Activated CD8-positive, alpha-beta memory T cell treated with anti-CD3 and anti-CD28 coated beads for 1 hour (primary cell): ENCODE measurements around the gene DIP2B.
"Not testable (repeated sequence)": the region's sequence is repeated elsewhere in the genome, so short reads cannot be mapped to it uniquely, and the experiment has no call there.

Source experiments
- DNase-seq, 2 donors: peaks; one replicate each; pipeline ENCODE4 v3.0.0-alpha.2; 2020; ENCODE audit warnings: low read depth in 1 of 2; ENCODE audit errors: extremely low read depth in 1 of 2

The DIP2B gene

DNA sequence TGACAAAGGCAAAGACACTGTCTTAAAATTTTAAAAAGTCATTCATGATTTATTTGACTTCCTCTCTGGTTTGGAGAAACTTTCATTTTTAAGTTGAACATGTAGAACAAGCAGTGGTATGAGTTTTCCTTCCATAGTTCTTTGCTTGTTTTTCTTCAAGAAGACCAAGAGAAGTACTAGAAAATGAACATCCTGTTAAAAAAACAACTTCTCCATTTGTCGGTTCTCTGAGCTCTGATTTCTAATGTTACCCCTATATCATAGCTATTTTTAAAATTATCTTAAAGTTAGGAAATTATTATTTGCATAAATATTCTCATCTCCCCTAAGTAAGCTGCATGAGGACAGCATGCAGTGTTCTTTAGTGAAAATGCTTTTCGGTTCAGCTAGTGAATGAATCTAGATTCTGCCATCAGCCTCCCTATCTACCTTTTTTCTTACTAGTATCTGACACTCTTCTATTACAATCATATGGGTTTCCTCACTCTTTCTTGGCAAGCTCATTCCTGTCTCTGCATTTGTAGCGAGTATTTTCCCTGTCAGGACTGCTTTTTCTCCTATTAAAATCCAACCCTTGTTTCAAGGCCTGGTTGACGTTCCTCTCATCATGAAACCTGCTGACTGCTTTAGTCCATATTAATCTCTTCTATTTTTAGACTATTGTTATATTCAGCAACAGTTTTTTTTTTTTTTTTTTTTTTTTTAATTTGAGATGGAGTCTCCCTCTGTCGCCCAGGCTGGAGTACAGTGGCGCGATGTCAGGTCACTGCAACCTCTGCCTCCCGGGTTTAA lies 15.8 kb downstream of the DIP2B start:
- no peak for DNase-seq

GRCh38 chr12:50521781-50522180 lies 17.0 kb downstream of the DIP2B start:
- DNase-seq, result not testable (repeated sequence)

- no peak for DNase-seq
Measured at GRCh38 chr12:50523772-50524171, 19.0 kb downstream of the DIP2B start.

GRCh38 chr12:50524621-50525020 lies 19.8 kb downstream of the DIP2B start:
- no peak for DNase-seq

DNA sequence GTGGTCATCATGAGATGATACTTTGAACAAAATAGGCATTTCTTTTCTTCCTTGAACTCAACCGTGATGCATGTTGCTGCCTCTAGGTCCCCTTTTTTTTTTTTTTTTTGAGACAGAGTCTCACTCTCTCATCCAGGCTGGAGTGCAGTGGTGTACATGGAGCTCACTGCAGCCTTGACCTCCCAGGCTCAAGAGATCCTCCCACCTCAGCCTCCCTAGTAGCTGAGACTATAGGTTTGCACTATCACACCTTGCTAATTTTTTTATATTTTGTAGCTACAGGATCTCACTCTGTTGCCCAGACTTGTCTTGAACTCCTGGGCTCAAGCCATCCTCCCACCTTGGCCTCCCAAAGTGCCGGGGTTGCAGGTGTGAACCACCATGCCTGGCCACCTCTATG lies 20.6 kb downstream of the DIP2B start:
- DNase-seq, result no peak

- no peak for DNase-seq
Measured at GRCh38 chr12:50527359-50527726, 22.6 kb downstream of the DIP2B start.

- DNase-seq, result no peak
Measured at GRCh38 chr12:50528800-50529199, 24.0 kb downstream of the DIP2B start.

- no peak for DNase-seq
Measured at GRCh38 chr12:50529345-50529744, 24.6 kb downstream of the DIP2B start.

DNA sequence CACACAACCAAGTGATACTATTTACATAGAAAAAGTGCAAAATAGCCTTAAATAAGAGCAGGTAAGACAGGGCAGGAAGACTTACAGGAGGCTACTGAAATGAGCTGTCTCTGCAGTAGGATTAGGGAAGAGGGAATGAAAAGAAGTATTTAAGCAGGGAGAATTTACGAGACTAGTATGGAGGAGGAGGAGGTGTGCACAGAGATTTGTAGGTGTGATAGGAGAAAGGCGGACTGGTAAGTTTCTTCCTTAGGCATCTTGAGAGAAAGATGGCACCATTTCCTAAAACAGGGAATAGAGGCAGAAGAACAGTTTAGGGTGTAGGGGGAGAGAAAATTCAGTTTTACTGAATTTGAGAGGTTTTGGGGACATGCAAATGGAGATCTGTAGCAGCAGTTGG lies 25.7 kb downstream of the DIP2B start:
- no peak for DNase-seq

GRCh38 chr12:50533203-50533584 lies 28.4 kb downstream of the DIP2B start:
- no peak for DNase-seq

DNA sequence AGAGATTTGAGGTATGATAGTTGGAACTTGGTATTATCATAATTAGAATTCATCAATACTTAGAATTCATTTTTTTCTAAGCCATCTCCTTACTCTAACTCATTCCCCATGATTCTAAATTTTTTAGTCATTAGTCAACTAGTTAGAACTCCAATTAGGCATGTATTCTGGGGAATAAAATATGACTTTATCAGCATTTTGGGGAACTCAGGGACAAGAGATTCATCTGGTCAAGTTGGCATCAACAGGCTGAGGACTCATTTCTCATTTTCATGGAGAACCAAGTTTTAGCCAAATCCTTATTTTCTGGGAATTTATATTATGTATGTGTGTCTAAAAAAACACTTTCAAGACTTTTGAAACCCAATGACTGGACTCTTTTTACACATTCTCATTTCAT lies 29.2 kb downstream of the DIP2B start:
- DNase-seq, result no peak

DNA sequence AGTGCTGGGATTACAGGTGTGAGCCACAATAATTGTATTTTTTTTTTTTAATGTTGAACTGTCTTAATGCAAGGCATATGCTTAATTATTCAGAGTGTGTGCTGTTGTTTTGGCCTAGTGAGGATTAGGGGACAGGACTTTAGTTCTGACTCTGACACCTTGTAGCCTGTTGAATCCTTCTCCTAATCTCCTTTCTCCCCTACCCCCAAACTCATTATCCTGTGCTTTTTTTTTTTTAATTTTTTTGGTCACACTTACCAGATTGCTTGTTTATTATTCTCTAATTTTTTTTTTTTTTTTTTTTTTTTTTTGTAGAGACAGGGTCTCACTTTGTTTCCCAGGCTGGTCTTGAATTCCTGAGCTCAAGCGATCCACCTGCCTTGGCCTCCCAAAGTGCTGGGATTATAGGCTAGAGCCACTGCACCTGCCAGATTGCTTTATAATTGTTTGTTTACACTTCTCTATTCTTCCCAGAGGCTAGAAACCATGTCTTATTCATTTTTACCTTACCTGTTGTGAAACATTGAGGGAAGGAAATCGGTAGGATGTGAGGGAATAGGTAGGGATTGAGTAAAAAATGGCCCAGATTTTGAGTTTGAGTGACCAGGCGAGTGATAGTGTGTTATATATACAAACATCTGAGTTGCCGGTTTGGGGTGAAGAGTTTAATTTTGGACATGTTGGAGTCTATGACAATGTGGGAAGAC lies 32.2 kb downstream of the DIP2B start:
- DNase-seq, result no peak

- no peak for DNase-seq
Measured at GRCh38 chr12:50537538-50537919, 32.7 kb downstream of the DIP2B start.

DNA sequence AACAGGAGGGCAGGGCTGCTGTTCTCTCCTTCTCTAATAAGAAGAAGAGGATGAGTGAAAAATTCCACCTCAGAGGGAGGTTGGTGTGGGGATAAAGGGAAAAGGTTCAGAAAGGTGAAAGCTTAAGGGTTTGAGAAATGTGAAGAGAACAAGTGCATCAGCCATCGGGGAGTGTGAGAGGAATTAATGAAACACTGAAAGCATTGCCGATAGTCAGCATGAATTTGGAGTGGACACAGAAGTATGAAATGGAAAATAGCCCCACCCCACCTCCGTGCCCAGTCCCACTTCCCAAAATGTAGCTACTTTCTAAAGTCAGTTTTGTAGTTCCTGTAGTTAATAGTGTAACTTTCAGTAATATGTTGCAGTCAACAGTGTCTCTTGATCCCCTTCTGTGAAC lies 33.4 kb downstream of the DIP2B start:
- no peak for DNase-seq

DNA sequence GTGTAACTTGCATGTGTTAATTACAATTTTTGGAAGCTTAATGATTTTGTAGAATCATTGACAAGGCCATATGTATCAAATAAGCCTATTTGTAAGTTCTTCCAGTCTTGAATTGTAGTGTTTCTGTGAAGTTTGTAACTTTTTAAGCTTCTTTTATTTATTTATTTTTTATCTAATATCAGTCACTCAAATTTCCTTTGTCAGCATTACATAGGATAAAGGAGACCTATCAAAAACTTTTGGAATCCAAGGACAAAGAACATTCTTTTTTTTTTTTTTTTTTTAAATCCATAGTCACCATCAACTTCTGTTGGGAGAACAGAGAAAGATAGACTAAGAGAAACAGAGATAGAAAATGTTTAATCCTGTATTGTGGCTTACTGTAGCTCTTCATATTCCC lies 36.4 kb downstream of the DIP2B start:
- DNase-seq, result no peak

DNA sequence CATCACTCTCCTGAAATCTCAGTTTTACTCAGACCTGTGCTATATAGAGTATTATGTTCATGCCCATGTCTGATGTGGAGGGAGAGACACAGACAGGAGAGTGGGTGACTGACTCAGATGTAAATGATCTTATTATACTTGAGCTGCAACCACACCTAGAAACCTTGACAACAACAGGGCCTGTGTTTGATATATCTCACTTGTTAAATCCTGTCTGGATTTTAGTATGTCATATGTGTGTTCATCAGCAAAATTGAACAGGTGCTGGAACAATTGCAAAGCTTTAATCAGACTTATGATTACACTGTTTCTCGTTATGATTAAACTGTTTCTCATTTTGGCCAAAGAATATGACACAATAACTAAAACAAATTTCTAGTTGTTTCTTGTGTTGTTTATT lies 37.7 kb downstream of the DIP2B start:
- DNase-seq, result no peak

GRCh38 chr12:50543188-50543587 lies 38.4 kb downstream of the DIP2B start:
- DNase-seq, result not testable (repeated sequence)

DNA sequence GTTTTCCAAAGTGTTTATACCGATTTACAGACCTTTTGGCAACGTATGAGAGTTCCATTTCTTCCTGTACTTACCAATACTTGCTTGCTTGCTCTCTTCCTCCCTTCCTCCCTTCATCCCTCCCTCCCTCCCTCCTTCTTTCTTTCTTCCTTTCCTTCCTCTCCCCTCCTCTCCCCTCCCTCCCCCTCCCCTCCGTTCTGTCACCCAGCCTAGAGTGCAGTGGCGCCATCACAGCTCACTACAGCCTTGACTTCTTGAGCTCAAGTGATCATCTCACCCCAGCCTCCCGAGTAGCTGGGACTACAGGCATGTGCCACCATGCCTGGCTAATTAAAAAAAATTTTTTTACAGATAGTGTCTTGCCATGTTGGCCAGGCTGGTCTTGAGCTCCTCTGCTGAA lies 40.4 kb downstream of the DIP2B start:
- DNase-seq, result no peak

GRCh38 chr12:50545786-50546185 lies 41.0 kb downstream of the DIP2B start:
- DNase-seq, result no peak

DNA sequence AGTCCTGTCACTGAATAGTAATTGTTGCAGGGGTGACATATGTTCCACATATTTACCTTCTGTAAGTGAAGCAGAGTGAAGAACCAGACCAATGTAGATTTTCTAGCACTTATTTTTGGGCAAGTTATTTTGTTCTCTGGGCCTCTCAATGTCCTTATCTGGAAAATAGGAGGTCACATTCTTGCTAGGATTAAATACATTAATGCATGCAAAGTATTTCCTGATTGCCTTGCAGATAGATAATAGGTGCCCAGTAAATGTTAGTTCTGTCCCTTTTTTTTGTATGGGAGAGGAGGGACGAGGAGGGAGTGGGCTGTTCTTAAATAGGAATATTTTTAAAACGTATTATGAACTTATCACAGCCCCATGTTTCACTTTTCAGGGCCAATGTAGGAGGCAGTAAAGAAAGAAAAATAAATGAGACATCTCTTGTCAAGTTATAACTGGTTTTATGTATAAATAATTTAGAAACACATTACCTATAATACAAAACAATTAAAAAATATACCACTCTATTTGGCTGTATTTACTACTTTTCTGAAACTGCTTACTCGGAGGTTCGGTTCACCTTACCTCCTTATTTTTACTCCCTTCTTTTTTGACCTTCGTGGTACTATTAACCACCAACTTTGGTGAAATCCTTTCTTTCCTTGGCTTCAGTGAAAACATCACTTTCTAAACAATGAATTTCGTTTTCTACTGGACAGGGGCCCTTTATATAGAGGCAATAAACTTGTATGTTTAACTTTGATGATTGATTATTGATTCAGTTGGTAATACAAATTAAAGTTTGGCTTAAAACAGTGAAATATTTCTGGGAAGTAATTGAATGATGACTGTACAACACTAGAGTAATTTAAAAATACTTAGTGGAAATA lies 41.9 kb downstream of the DIP2B start:
- DNase-seq, result no peak

GRCh38 chr12:50547742-50548141 lies 43.0 kb downstream of the DIP2B start:
- DNase-seq, result no peak

GRCh38 chr12:50549885-50550284 lies 45.1 kb downstream of the DIP2B start:
- DNase-seq, result no peak
